Endothelial cell of umbilical vein (primary cell): Measurements from ENCODE around the gene S1PR4. TPM values are rescaled to one million over a fixed set of nuclear protein-coding genes. Genes with fewer than 3 reads are reported as not detected.

Experiments
- polyA plus RNA-seq, 4 experiments: library from polyadenylated mRNA; depleted of rRNA in 3 of 4; stranded (reverse) in 3 of 4; unstranded in 1 of 4; fragments of >200 nt; gene quantifications; 2 replicates each; pipeline versions ENCODE4 v1.2.1 to v1.2.3, GENCODE V29; 2011 to 2012; ENCODE audit warnings: missing spikeins in 1 of 4
- total RNA-seq: library from RNA; stranded (reverse); gene quantifications from 2 replicates; pipeline ENCODE4 v1.2.3, GENCODE V29; 2021

The S1PR4 gene
- total and polyA plus RNA-seq, 2 donors (not counting 3 experiments of a cell fraction or from before 2014, with no cell fraction given), result 1.7 to 2.5 TPM

Other genes starting within 250 kb of the S1PR4 start
- gene ZNF77, start 233.8 kb upstream of the S1PR4 start, total RNA-seq, result 5.9 and 7.0 TPM in 2 replicates
- gene ZNF77, start 233.8 kb upstream of the S1PR4 start, polyA plus RNA-seq, result 7.7 and 10.2 TPM in 2 replicates
- 1.9 and 2.0 TPM in 2 replicates for gene TLE6, start 201.2 kb upstream of the S1PR4 start, total RNA-seq
- gene TLE6, start 201.2 kb upstream of the S1PR4 start, polyA plus RNA-seq, result 1.6 and 2.1 TPM in 2 replicates
- 38.8 and 42.5 TPM in 2 replicates for gene TLE2, start 149.5 kb upstream of the S1PR4 start, total RNA-seq
- 32.0 and 38.3 TPM in 2 replicates for gene TLE2, start 149.5 kb upstream of the S1PR4 start, polyA plus RNA-seq
- gene TLE5, start 116.3 kb upstream of the S1PR4 start, total RNA-seq, result 393 and 394 TPM in 2 replicates
- gene TLE5, start 116.3 kb upstream of the S1PR4 start, polyA plus RNA-seq, result 574 and 716 TPM in 2 replicates
- gene GNA11, start 84.4 kb upstream of the S1PR4 start, total RNA-seq, result 76.8 and 78.1 TPM in 2 replicates
- gene GNA11, start 84.4 kb upstream of the S1PR4 start, polyA plus RNA-seq, result 34.7 and 35.1 TPM in 2 replicates
- gene GNA15, start 42.7 kb upstream of the S1PR4 start, total RNA-seq, result not detected in 2 replicates
- gene GNA15, start 42.7 kb upstream of the S1PR4 start, polyA plus RNA-seq, result 0.10 and 0.17 TPM in 2 replicates
- 96.2 and 102 TPM in 2 replicates for gene NCLN, start 7.2 kb downstream of the S1PR4 start, total RNA-seq
- 97.2 and 112 TPM in 2 replicates for gene NCLN, start 7.2 kb downstream of the S1PR4 start, polyA plus RNA-seq
- not detected in 2 replicates for gene CELF5, start 45.9 kb downstream of the S1PR4 start, total RNA-seq
- gene CELF5, start 45.9 kb downstream of the S1PR4 start, polyA plus RNA-seq, result not detected in 2 replicates
- 131 and 133 TPM in 2 replicates for gene NFIC, start 187.8 kb downstream of the S1PR4 start, total RNA-seq
- 8.5 and 11.4 TPM in 2 replicates for gene NFIC, start 187.8 kb downstream of the S1PR4 start, polyA plus RNA-seq